Sigmoid colon (tissue), 4 donors: Measurements from ENCODE around the gene ZNF837.

Experiments used
- EP300 ChIP-seq, 4 donors: sonication (generic); formaldehyde crosslinking; IDR thresholded peaks; one replicate each; pipeline ENCODE4 v1.6.1; 2017; ENCODE audit warnings: antibody characterized with exemption in 4 of 4
- POLR2A ChIP-seq, 2 donors: fragments of 450-650 bp; IDR thresholded peaks; one replicate each; pipeline ENCODE4 v1.6.1; 2016; ENCODE audit warnings: antibody characterized with exemption in 2 of 2, mild to moderate bottlenecking in 2 of 2, moderate library complexity in 2 of 2
- POLR2AphosphoS5 ChIP-seq, 4 donors: sonication (generic); formaldehyde crosslinking; IDR thresholded peaks; one replicate each; pipeline ENCODE4 v1.6.1; 2017; ENCODE audit warnings: antibody characterized with exemption in 4 of 4
- TF ChIP-seq, protein P1 (sequence below), 4 experiments: fragments of 450-650 bp in 3 of 4; fragments of 200-600 bp in 1 of 4; IDR thresholded peaks; one replicate each; pipeline ENCODE4 v1.5.1; 2016 to 2019; ENCODE audit warnings: antibody characterized with exemption in 4 of 4, mild to moderate bottlenecking in 3 of 4, moderate library complexity in 2 of 4

GRCh38 chr19:58408152-58409009 is 27.6 kb upstream of the ZNF837 start, which contains the start of gene ZNF584:
- peak; percentile 53 to 79 for TF ChIP-seq POLR2A (IDR thresholded peaks at IDR 0.05)
- TF ChIP-seq, protein P1, sequence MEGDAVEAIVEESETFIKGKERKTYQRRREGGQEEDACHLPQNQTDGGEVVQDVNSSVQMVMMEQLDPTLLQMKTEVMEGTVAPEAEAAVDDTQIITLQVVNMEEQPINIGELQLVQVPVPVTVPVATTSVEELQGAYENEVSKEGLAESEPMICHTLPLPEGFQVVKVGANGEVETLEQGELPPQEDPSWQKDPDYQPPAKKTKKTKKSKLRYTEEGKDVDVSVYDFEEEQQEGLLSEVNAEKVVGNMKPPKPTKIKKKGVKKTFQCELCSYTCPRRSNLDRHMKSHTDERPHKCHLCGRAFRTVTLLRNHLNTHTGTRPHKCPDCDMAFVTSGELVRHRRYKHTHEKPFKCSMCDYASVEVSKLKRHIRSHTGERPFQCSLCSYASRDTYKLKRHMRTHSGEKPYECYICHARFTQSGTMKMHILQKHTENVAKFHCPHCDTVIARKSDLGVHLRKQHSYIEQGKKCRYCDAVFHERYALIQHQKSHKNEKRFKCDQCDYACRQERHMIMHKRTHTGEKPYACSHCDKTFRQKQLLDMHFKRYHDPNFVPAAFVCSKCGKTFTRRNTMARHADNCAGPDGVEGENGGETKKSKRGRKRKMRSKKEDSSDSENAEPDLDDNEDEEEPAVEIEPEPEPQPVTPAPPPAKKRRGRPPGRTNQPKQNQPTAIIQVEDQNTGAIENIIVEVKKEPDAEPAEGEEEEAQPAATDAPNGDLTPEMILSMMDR (IDR thresholded peaks at IDR 0.05): no peak
- TF ChIP-seq POLR2AphosphoS5 (IDR thresholded peaks at IDR 0.05): peak; percentile 83 to 94 (median 90)
- TF ChIP-seq EP300 (IDR thresholded peaks at IDR 0.05): no peak
